Activated naive CD8-positive, alpha-beta T cell treated with anti-CD3 and anti-CD28 coated beads, Interleukin-2, amount 50 U/mL, for 24 hours (primary cell): ENCODE measurements around the gene NLRP10.

ENCODE experiments used
- ATAC-seq: fragments of 150-1000 bp; cut with Tn5 transposase; one replicate; pipeline ENCODE4 v1.10.0; 2021
- DNase-seq: peaks from one replicate; pipeline ENCODE4 v3.0.0; 2021
- H3K27ac Mint-ChIP-seq: one replicate; pipeline ENCODE4 v1.8.0; 2021; ENCODE audit warnings: mild to moderate bottlenecking, mixed read lengths
- H3K27me3 Mint-ChIP-seq: one replicate; pipeline ENCODE4 v1.8.0; 2021; ENCODE audit warnings: mixed read lengths
- H3K36me3 Mint-ChIP-seq: one replicate; pipeline ENCODE4 v1.8.0; 2021; ENCODE audit warnings: low read depth, mixed read lengths
- H3K4me1 Mint-ChIP-seq: one replicate; pipeline ENCODE4 v1.8.0; 2021; ENCODE audit warnings: mixed read lengths
- H3K4me3 Mint-ChIP-seq: one replicate; pipeline ENCODE4 v1.8.0; 2021; ENCODE audit warnings: mild to moderate bottlenecking, moderate library complexity, mixed read lengths
- H3K9me3 Mint-ChIP-seq: one replicate; pipeline ENCODE4 v1.8.0; 2021; ENCODE audit warnings: mixed read lengths

The NLRP10 gene

DNA sequence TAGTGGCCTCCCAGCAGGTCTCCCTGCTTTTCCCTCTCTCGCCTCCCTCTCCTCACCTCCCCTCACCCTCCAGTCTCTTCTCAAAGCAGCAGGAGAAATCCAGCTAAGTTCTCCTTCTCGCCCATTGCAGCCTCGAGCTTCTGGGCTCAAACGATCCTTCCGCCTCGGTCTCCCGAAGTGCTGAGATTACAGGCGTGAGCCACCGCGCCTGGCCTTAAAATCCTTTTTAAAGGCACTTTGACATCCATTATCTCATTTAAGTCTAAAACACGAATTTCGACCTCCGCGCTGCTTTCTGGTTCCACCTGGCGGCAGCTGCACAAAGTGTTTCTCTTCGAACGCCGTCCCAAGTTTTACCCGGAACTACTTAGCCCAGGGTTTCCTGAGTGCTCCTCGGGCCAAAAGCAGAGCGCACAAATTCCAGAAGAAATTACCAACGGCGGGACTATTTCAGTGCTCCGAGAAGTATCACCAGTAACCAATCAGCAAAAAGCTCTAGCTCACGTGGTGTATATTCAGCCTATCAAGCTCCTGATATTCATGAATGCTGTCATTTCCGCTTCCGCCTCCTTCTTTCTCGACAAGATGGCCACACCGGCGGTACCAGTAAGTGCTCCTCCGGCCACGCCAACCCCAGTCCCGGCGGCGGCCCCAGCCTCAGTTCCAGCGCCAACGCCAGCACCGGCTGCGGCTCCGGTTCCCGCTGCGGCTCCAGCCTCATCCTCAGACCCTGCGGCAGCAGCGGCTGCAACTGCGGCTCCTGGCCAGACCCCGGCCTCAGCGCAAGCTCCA is 21.7 kb upstream of the NLRP10 start, which contains the start of gene EIF3F:
TSS of gene EIF3F (plus strand) at position 570 of the 792 bp plus-strand sequence. CDS start at position 586, 16 bp downstream.
- Mint-ChIP-seq H3K4me3 (peak within 1 kb of the TSS; percentile 94), H3K36me3 (peaks cover 29% of the 10 kb centered on the region)
- peak; percentile 98 for ATAC-seq

DNA sequence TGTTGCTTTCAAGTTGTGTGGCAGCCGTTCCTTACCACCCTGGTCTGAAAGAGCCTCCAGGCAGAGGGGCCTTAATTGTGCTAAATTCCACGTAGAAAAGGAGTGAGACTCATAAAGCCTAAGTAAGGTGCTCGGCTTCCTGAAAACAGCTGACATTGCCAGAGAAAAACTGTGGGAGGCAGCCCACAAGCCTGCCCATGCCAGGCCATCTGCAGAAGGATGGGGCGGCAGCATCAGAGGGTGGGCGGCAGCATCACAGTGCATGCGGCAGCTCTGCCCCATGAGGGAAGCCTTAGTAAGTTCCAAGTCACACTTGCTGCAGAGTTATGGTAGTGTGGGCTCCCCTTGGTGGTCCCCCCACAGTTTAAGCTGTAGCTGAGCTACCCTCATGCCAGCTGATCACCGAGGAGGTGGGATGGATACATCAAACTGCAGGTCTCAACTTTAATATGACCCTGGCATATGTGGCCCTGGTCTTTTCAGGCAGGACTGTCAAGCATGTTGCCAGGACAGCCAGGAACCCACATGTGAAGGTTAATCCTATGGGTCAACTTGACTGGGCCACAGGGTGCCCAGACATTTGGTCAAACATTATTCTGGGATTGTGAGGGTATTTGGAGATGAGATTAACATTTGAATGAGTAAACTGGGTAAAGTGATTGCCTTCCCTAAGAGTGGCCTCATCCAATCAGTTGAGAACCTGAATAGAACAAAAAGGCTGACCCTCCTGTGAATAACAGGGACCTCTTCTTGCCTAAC is 18.8 kb upstream of the NLRP10 start:
- Mint-ChIP-seq H3K27me3 (no peaks in the 10 kb centered on the region), H3K36me3 (peaks cover 8% of the 10 kb centered on the region), H3K4me3 (no peak overlapping the region), H3K27ac (no peak overlapping the region), H3K9me3 (no peaks in the 10 kb centered on the region), H3K4me1 (peaks cover 25% of the 10 kb centered on the region)
- DNase-seq (no peak), ATAC-seq (no peak)

More for the DNA sequence above, 21.7 kb upstream of the NLRP10 start, which contains the start of gene EIF3F:
- Mint-ChIP-seq H3K27me3 (no peaks in the 10 kb centered on the region), H3K9me3 (no peaks in the 10 kb centered on the region), H3K4me1 (peaks cover 41% of the 10 kb centered on the region), H3K27ac (peak within 1 kb of the TSS; percentile 98)
- peak; percentile 82 for DNase-seq

DNA sequence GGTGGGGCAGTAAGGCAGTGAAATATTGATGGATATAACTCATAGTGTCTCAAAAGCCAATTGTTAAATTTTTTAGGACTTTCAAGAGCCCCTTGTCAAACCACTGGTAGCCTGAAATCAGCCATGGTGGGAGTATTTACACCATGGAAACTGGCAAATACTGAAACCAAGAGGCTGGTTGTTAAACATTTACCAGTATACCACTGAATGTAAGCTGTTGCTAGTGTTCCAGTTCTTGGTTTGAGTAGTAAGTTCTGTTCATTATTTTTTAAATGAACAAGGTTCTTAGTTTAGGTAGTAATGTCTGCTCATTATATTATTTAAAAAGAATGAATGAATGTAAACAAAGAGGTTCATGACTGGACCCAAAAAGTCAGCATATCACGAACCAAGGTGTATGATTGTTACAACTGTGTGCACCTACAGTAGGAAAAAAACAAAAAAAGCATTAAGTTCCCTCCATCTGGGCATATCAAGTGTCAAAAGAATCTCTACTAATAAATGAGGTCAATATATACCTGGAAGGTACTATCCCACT is 17.4 kb upstream of the NLRP10 start:
- Mint-ChIP-seq H3K9me3 (no peaks in the 10 kb centered on the region), H3K4me1 (peaks cover 14% of the 10 kb centered on the region), H3K27ac (no peak overlapping the region), H3K36me3 (no peaks in the 10 kb centered on the region), H3K4me3 (no peak overlapping the region), H3K27me3 (no peaks in the 10 kb centered on the region)
- DNase-seq = no peak
- ATAC-seq = no peak

DNA sequence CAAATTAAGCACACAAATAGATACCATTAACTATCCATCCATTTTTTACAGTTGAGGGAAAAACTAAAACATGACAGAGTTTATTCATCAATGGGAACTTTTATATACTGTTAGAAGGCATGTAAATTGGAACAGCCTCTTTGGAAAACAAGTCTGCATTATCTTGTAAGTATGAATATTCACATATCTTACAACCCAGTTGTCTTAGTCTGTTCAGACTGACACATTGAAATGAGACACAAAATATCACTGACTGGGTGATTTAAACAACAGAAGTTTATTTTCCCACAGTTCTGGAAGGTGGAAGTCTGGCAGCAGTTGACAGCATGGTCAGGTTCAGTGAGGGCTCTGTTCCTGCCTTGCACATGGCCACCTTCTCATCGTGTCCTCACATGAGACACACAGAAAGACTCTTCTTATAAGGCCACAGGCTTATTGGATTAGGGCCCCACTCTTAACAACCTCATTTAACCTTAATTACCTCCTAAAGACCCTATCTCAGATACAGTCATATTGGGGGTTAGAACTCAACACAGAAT is 16.4 kb upstream of the NLRP10 start:
- Mint-ChIP-seq H3K27ac (no peak overlapping the region), H3K27me3 (no peaks in the 10 kb centered on the region), H3K9me3 (no peaks in the 10 kb centered on the region), H3K4me3 (no peak overlapping the region), H3K4me1 (peaks cover 10% of the 10 kb centered on the region), H3K36me3 (no peaks in the 10 kb centered on the region)
- DNase-seq = no peak
- no peak for ATAC-seq

DNA sequence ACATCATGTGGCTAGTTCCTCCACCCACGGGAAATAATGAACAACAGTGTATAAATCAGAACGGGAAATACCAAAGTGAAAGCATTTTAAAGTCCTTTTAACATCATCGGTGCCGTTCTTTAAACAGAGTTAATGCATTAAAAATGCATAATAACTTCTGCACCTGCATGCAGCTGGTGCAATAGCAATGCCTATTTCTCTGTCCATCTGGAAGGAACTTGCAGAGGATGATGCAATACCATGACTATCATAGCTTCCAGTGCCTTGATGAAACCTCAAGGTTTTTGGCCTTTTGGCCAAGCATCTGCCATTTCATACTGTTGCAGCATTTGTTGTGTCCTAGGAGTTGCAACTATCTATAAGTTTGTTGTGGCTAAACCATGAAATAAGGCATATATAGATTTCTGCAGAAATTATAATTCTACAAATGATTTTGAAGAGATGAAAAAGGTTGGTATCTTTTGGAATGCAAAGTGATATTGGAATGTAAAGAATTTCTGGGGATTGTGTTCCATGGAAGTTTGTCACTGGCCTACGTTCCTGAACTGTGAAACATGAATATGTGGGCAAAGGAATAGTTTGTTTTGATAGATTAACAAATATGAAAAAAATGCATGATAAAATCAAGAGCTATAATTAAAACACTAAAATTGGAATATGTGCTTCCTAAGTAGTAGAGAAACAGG is 12.1 kb upstream of the NLRP10 start:
- Mint-ChIP-seq H3K27me3 (peaks cover 5% of the 10 kb centered on the region), H3K4me3 (no peak overlapping the region), H3K4me1 (no peaks in the 10 kb centered on the region), H3K27ac (no peak overlapping the region), H3K9me3 (no peaks in the 10 kb centered on the region), H3K36me3 (no peaks in the 10 kb centered on the region)
- ATAC-seq (no peak), DNase-seq (no peak)

DNA sequence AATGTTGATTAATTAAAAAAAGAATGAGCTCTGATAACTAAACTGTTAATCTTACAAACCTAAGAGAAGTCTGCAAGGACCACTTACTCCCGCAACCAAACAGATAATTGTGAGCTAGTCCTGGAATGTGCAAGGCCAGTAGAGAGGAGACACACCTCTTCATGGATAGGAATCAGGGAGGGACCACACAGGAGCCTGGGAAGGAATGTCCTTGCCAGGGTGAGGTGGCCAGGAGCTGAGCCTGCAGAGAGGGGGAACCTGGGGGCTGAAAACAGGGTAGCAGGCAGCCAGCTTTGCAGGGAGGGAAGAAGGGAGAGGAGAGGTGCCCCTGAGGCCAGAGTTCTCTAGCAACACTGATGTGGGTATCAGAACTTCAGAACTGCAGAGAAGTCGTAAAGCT is 9.4 kb upstream of the NLRP10 start:
- Mint-ChIP-seq H3K4me1 (no peaks in the 10 kb centered on the region), H3K4me3 (no peak overlapping the region), H3K36me3 (no peaks in the 10 kb centered on the region), H3K27me3 (peaks cover 10% of the 10 kb centered on the region), H3K27ac (no peak overlapping the region), H3K9me3 (no peaks in the 10 kb centered on the region)
- DNase-seq (no peak), ATAC-seq (no peak)

DNA sequence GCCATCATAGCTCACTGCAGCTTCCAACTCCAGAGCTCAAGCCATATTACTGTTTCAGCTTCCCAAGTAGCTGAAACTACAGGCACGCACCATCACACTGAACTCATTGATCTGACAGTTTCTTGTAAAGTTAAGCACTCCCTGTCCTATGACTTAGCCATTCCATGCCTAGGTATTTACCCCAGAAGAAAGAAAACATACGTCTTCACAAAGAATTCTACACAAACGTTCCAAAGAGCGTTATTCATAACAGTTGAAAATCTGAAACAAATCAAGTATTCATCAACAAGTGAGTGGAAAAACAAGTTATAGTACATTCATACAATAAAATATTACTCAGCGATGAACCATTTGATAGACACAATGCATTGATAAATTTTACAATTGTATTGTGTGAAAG is 7.8 kb upstream of the NLRP10 start:
- H3K27me3 Mint-ChIP-seq = peaks cover 10% of the 10 kb centered on the region
- H3K27ac Mint-ChIP-seq = no peak overlapping the region
- ATAC-seq (no peak), DNase-seq (no peak)
- H3K4me1 Mint-ChIP-seq = no peaks in the 10 kb centered on the region
- H3K36me3 Mint-ChIP-seq = no peaks in the 10 kb centered on the region
- H3K9me3 Mint-ChIP-seq = no peaks in the 10 kb centered on the region
- no peak overlapping the region for H3K4me3 Mint-ChIP-seq

DNA sequence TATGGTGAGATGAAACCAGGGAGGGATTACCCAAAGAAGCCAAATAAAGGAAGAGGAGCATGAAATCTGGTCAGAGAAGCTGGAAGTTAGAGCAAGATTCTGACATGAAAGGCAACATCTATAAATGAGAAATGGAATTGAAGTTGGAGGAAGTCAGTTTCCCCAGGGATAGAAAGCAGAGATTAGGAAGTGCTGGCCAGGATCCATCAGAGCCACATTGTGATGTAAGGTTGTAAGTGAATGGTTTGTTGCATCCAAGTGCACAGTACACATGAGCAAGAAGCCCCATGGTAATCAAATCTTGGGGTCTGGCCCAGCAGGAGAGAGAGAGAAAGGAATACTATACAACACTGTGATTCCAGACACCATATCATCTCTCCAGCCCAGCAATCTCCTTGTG is 6.6 kb upstream of the NLRP10 start:
- Mint-ChIP-seq H3K4me1 (no peaks in the 10 kb centered on the region), H3K27ac (no peak overlapping the region), H3K36me3 (no peaks in the 10 kb centered on the region), H3K4me3 (no peak overlapping the region), H3K9me3 (no peaks in the 10 kb centered on the region), H3K27me3 (peaks cover 10% of the 10 kb centered on the region)
- no peak for DNase-seq
- no peak for ATAC-seq

DNA sequence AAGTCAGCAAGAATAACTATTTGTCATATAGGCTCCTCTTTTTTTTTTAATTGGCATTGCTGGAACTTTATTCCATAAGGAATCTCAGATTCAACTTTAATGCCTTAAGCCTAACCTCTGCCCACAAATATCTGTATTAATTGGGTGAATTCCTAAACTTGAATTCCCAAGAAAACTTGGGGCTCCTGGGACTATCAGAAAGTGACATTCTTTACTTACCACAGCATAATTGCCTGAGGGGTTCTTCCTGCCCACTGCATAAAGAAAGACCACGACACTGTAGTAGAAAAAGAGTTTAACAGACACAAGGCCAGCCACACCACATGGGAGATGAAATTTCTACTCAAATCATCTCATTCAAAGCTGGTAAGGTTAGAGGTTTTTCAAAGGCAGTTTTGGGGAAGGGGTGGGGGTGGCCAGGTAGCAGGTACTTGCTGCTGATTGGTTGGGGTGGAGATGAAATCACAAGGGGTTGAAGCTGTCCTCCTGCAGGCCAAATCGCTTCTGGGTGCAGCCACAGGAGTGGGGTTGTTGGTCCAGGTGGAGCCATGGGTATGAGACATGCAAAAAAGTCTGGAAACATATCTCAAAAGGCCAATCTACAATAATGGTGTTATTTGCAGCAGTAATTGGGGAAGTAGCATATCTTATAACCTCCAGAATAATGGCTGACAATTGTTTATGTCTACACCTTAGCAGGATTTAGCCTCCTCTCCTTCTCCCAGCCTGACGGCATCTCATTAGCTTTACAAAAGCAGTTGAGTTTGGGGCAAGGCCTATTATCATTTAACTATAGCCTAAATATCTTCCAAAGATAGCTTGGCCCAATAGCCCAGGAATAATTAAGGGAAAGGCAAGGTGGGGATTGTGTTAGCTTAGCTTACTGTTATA is 4.8 kb upstream of the NLRP10 start:
- Mint-ChIP-seq H3K4me3 (no peak overlapping the region), H3K4me1 (no peaks in the 10 kb centered on the region)
- no peak for ATAC-seq

DNA sequence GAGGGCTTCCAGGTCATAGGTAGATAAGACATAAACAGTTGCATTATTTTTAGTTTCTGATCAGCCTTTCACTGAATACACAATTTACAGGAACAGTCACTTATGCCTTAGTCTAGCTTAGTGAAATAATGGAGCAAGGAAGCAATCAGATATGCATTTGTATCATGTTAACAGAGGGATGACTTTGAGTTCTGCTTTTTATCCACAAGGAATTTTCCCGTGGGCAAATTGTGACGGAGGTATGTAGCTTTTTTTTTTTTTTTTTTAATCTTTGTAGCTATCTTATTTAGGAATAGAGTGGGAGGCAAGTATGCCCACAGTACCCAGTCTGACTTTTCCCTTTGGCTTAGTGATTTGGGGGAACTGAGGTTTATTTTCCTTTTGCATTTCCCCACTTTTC is 3.4 kb upstream of the NLRP10 start:
- H3K4me1 Mint-ChIP-seq = no peaks in the 10 kb centered on the region
- no peak overlapping the region for H3K27ac Mint-ChIP-seq
- H3K9me3 Mint-ChIP-seq = no peaks in the 10 kb centered on the region
- no peak for ATAC-seq
- no peaks in the 10 kb centered on the region for H3K36me3 Mint-ChIP-seq
- H3K4me3 Mint-ChIP-seq = no peak overlapping the region
- peaks cover 10% of the 10 kb centered on the region for H3K27me3 Mint-ChIP-seq
- DNase-seq = no peak

More for the DNA sequence above, 4.8 kb upstream of the NLRP10 start:
- Mint-ChIP-seq H3K27ac (no peak overlapping the region), H3K36me3 (no peaks in the 10 kb centered on the region), H3K9me3 (no peaks in the 10 kb centered on the region), H3K27me3 (peaks cover 10% of the 10 kb centered on the region)
- no peak for DNase-seq

DNA sequence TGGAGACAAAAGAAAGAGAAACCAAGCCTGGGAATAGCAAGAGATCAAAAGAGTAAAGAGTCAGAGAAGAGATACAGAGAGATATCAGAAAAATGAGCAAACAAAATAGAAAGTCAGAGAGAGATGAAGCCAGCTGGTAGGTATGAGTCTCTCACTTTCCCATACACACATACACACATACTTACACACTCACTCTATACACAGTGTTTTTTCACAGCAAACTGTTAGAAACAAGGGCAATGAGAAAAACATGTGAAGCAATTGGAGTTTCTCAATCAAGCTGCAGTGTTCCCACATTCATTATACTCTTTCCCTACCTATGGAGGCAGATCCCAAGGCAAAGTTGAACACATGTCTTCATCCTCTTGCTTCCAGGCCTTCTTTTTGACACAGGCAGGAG is 2.6 kb upstream of the NLRP10 start:
- Mint-ChIP-seq H3K36me3 (no peaks in the 10 kb centered on the region), H3K9me3 (no peaks in the 10 kb centered on the region), H3K4me1 (no peaks in the 10 kb centered on the region), H3K27ac (no peak overlapping the region), H3K27me3 (peaks cover 7% of the 10 kb centered on the region), H3K4me3 (no peak overlapping the region)
- DNase-seq = no peak
- no peak for ATAC-seq

DNA sequence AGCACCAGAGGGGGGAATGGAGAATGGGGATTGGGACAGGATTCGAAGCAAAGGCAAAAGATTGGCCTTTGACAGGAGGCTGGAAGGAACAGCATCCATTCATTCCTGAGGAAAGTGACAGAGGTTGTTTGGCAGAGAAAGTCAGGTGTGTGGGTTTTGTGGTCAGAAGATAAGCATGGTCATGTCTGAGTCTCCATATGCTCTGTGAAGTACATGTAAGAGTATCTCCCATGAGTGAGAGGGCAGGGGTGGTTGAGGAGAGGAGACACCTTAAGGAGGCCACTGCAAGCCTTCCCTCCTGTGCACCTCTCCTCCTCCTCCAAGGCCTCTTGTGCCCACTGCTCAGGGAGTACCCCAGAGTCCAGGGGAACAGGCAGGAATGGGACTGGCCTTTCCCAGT is 1.9 kb upstream of the NLRP10 start:
- no peak overlapping the region for H3K4me3 Mint-ChIP-seq
- no peaks in the 10 kb centered on the region for H3K9me3 Mint-ChIP-seq
- no peaks in the 10 kb centered on the region for H3K36me3 Mint-ChIP-seq
- DNase-seq (no peak), ATAC-seq (no peak)
- H3K4me1 Mint-ChIP-seq = no peaks in the 10 kb centered on the region
- no peak overlapping the region for H3K27ac Mint-ChIP-seq
- peaks cover 7% of the 10 kb centered on the region for H3K27me3 Mint-ChIP-seq

DNA sequence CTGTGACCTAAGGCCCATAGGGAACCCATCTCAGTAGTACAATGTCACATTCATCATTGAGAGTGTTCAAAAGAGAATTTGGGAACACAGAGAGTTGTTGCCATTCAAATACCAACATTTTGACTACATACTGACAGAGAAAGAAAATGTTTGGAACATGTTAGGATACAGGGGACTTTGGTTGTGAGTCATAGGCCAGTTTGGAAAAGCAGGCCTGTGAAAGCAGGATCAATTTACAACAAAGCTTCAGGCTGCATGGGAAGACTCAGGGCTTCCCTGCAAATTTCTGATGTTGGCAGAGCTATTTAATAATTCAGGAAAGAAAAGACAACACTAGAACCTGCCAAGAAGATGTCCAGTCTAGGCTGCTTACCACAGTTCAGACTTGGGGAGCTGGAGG is 374 bp downstream of the NLRP10 start:
- no peak overlapping the region for H3K4me3 Mint-ChIP-seq
- DNase-seq (no peak), ATAC-seq (no peak)
- no peaks in the 10 kb centered on the region for H3K4me1 Mint-ChIP-seq
- H3K36me3 Mint-ChIP-seq = no peaks in the 10 kb centered on the region
- no peaks in the 10 kb centered on the region for H3K9me3 Mint-ChIP-seq
- H3K27ac Mint-ChIP-seq = no peak overlapping the region
- H3K27me3 Mint-ChIP-seq = peaks cover 2% of the 10 kb centered on the region
